OCI-LY1 (cell line): ENCODE data around the gene PRELID2.
"Not testable (repeated sequence)": the region's sequence is repeated elsewhere in the genome, so short reads cannot be mapped to it uniquely, and the experiment has no call there.

Experiments
- H2AFZ ChIP-seq: fragments of 200-600 bp; sonication (generic), shearing (Covaris generic); 2 replicates; pipeline ENCODE4 v1.6.0; 2014; ENCODE audit warnings: antibody characterized with exemption, mild to moderate bottlenecking, low read length
- H3F3A ChIP-seq: fragments of 200-600 bp; sonication (generic), shearing (Covaris generic); 2 replicates; pipeline ENCODE4 v1.6.0; 2014; ENCODE audit warnings: mild to moderate bottlenecking, antibody characterized with exemption, low read length, moderate library complexity; ENCODE audit not compliant: insufficient read depth
- H3K27ac ChIP-seq: fragments of 200-600 bp; sonication (generic); 2 replicates; pipeline ENCODE4 v1.5.1; 2014; ENCODE audit warnings: low read length, mixed run types, mild to moderate bottlenecking, low read depth; ENCODE audit not compliant: poor library complexity, severe bottlenecking
- H3K27me3 ChIP-seq: fragments of 200-600 bp; sonication (generic); 2 replicates; pipeline ENCODE4 v1.6.0; 2014; ENCODE audit warnings: antibody characterized with exemption, mild to moderate bottlenecking, low read length, moderate library complexity; ENCODE audit not compliant: insufficient read depth
- H3K36me3 ChIP-seq: fragments of 200-600 bp; sonication (generic); 2 replicates; pipeline ENCODE4 v1.6.1; 2014; ENCODE audit warnings: mild to moderate bottlenecking, antibody characterized with exemption, low read length, moderate library complexity, mixed read lengths; ENCODE audit not compliant: insufficient read depth
- H3K4me1 ChIP-seq: fragments of 200-600 bp; sonication (generic); 2 replicates; pipeline ENCODE4 v1.5.1; 2014; ENCODE audit warnings: mild to moderate bottlenecking, low read length, moderate library complexity; ENCODE audit not compliant: insufficient read depth, severe bottlenecking
- H3K4me2 ChIP-seq: fragments of 200-600 bp; sonication (generic), shearing (Covaris generic); 2 replicates; pipeline ENCODE4 v1.6.1; 2014; ENCODE audit warnings: low read length
- H3K4me3 ChIP-seq: fragments of 200-600 bp; sonication (generic); 2 replicates; pipeline ENCODE4 v1.5.1; 2014; ENCODE audit warnings: low read length, low read depth, mild to moderate bottlenecking, mixed read lengths; ENCODE audit not compliant: poor library complexity, severe bottlenecking
- H3K79me2 ChIP-seq: fragments of 200-600 bp; shearing (Covaris generic); 2 replicates; pipeline ENCODE4 v1.6.1; 2016; ENCODE audit warnings: mixed run types, low read length, mixed read lengths; ENCODE audit not compliant: insufficient read depth
- H3K9ac ChIP-seq: fragments of 200-600 bp; sonication (generic), shearing (Covaris generic); 2 replicates; pipeline ENCODE4 v1.6.1; 2014; ENCODE audit warnings: mild to moderate bottlenecking, low read length, mixed read lengths
- H3K9me2 ChIP-seq: fragments of 200-600 bp; sonication (generic), shearing (Covaris generic); 2 replicates; pipeline ENCODE4 v1.6.1; 2014; ENCODE audit warnings: low read depth, mild to moderate bottlenecking, low read length, mixed read lengths
- H3K9me3 ChIP-seq: fragments of 200-600 bp; shearing (Covaris generic); 2 replicates; pipeline ENCODE4 v1.6.1; 2014; ENCODE audit warnings: low read length, mixed read lengths
- H4K20me1 ChIP-seq: fragments of 200-600 bp; sonication (generic), shearing (Covaris generic); 2 replicates; pipeline ENCODE4 v1.6.0; 2016; ENCODE audit warnings: mild to moderate bottlenecking, low read length; ENCODE audit not compliant: insufficient read depth
- CTCF ChIP-seq: fragments of 200-600 bp; sonication (generic), shearing (Covaris generic); IDR thresholded peaks from 2 replicates; pipeline ENCODE4 v1.5.1; 2017; ENCODE audit warnings: mild to moderate bottlenecking, antibody characterized with exemption, low read length, moderate library complexity, mixed read lengths
- EZH2 ChIP-seq: fragments of 200-600 bp; sonication (generic), shearing (Covaris generic); IDR thresholded peaks from 2 replicates; pipeline ENCODE4 v1.8.0; 2017; ENCODE audit warnings: borderline replicate concordance, mixed run types, mild to moderate bottlenecking, antibody characterized with exemption, low read length, moderate library complexity, mixed read lengths

The PRELID2 gene

DNA sequence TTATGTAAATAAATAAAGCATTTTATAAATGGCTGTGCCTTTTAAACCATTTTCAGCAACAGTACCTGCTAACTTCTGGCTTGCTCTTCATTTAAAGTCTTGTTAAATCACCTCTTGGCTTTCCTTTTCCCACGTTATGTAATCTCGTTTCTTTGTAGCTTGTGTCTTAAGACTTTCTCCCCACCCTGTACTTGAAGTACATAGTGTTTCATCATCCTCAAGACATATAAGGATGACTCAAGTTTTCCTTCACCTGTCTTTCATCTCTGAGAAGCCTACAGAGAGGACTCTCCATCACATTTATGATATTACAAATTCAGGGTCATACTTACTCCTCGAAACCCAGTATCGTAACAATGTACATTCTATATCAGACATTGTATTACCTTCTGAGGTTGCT lies 33.9 kb downstream of the PRELID2 start:
- Histone ChIP-seq H3K4me1 (no peaks in the 10 kb centered on the region), H3K9ac (no peak overlapping the region), H3K9me3 (no peaks in the 10 kb centered on the region), H2AFZ (no peak overlapping the region), H3K36me3 (no peaks in the 10 kb centered on the region), H3K9me2 (no peaks in the 10 kb centered on the region), H3K27ac (no peak overlapping the region), H3K79me2 (no peaks in the 10 kb centered on the region), H3F3A (no peaks in the 10 kb centered on the region), H4K20me1 (no peaks in the 10 kb centered on the region), H3K4me3 (no peak overlapping the region), H3K4me2 (no peak overlapping the region), H3K27me3 (no peaks in the 10 kb centered on the region)
- TF ChIP-seq EZH2, result no peak
- TF ChIP-seq CTCF, result no peak

DNA sequence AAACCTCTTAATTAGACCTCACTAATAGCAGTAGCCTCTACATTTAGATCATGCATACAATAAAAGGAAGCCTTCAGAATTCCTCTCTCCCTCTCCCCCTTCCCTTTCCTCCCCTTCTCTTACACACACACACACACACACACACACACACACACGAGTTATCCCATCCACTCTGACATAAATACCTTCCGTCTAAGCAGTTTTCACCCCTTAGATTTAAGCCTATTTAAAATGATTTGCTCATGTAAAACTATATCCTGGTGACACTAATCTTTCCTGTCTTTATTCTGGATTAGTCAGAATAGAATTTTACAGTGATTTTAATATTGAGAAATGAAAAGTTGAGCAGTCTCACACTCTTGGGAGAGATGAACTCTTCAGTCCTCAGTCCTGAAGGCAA lies 35.0 kb downstream of the PRELID2 start:
- H3K27ac ChIP-seq, result no peak overlapping the region
- no peaks in the 10 kb centered on the region for H3K27me3 ChIP-seq
- no peaks in the 10 kb centered on the region for H3K79me2 ChIP-seq
- no peak overlapping the region for H3K4me3 ChIP-seq
- TF ChIP-seq EZH2 (no peak), CTCF (no peak)
- H3K4me1 ChIP-seq, result no peaks in the 10 kb centered on the region
- no peaks in the 10 kb centered on the region for H3K9me2 ChIP-seq
- H3K36me3 ChIP-seq, result no peaks in the 10 kb centered on the region
- no peak overlapping the region for H3K4me2 ChIP-seq
- no peak overlapping the region for H2AFZ ChIP-seq
- no peaks in the 10 kb centered on the region for H3K9me3 ChIP-seq
- H3F3A ChIP-seq, result no peaks in the 10 kb centered on the region
- no peaks in the 10 kb centered on the region for H4K20me1 ChIP-seq
- H3K9ac ChIP-seq, result no peak overlapping the region

DNA sequence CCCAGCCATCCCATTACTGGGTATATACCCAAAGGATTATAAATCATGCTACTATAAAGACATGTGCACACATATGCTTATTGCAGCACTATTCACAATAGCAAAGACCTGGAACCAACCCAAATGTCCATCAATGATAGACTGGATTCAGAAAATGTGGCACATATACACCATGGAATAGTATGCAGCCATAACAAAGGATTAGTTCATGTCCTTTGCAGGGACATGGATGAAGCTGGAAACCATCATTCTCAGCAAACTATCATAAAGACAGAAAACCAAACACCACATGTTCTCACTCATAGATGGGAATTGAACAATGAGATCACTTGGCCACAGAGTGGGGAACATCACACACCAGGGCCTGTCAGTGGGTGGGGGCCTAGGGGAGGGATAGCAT lies 36.6 kb downstream of the PRELID2 start:
- H3K9me3 ChIP-seq, H3K27me3 ChIP-seq, H3K36me3 ChIP-seq, H3K79me2 ChIP-seq, H3K9ac ChIP-seq, H3K4me1 ChIP-seq, H3K4me2 ChIP-seq, H3K4me3 ChIP-seq, H4K20me1 ChIP-seq, H3K9me2 ChIP-seq, H2AFZ ChIP-seq, H3F3A ChIP-seq, H3K27ac ChIP-seq: not testable (repeated sequence)

DNA sequence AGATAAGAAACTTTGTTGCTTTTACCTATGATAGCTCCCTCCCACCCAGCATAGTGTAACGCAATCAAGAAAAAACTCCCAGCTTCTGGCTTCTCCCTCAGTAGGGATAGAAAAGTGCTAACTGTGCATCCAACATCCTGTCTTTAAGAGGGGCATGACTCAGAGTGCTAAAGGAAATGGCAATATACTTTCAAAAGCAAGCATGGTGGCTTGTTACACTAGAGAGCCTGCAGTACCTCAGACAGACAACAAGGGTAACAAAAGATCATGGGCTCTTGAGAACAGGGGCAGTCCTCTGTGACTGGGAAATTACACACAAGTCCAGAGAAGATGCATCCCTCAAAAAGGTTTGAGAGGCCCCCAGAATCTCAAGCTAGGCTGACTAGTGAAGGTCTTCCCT lies 37.8 kb downstream of the PRELID2 start:
- Histone ChIP-seq H3K4me2 (no peak overlapping the region), H3K9me2 (no peaks in the 10 kb centered on the region), H3K27ac (no peak overlapping the region), H3K79me2 (no peaks in the 10 kb centered on the region), H3F3A (no peaks in the 10 kb centered on the region), H3K9me3 (no peaks in the 10 kb centered on the region), H3K36me3 (no peaks in the 10 kb centered on the region), H3K4me3 (no peak overlapping the region), H4K20me1 (no peaks in the 10 kb centered on the region), H3K9ac (no peak overlapping the region), H3K4me1 (no peaks in the 10 kb centered on the region), H3K27me3 (no peaks in the 10 kb centered on the region), H2AFZ (no peak overlapping the region)
- TF ChIP-seq EZH2 (no peak), CTCF (no peak)
